Hepatocyte (in vitro differentiated cells): ENCODE results near the gene ANO1.

Source experiments
- CTCF ChIP-seq: fragments of 200-600 bp; sonication (generic); IDR thresholded peaks from 2 replicates; pipeline ENCODE4 v1.5.1; 2016; ENCODE audit warnings: antibody characterized with exemption, mild to moderate bottlenecking; ENCODE audit not compliant: poor library complexity
- EZH2 ChIP-seq: fragments of 200-600 bp; sonication (generic); IDR thresholded peaks from 2 replicates; pipeline ENCODE4 v1.6.1; 2016; ENCODE audit warnings: antibody characterized with exemption, mild to moderate bottlenecking, borderline replicate concordance

- TF ChIP-seq EZH2 (no peak), CTCF (no peak)
Observed at GRCh38 chr11:70192666-70193410, 114.7 kb downstream of the ANO1 start.
